Tibial nerve (tissue), 3 donors: ENCODE results near the gene MTRF1.

Experiments used
- CTCF ChIP-seq, 5 experiments: fragments of 200-600 bp in 3 of 5; fragments of 450-650 bp in 2 of 5; sonication (generic) in 3 of 5; IDR thresholded peaks; one replicate each; pipeline ENCODE4 v1.5.1; 2016 to 2019; ENCODE audit warnings: antibody characterized with exemption in 5 of 5, mild to moderate bottlenecking in 3 of 5, moderate library complexity in 2 of 5
- POLR2A ChIP-seq, 2 donors: fragments of 450-650 bp; IDR thresholded peaks; one replicate each; pipeline ENCODE4 v1.6.1; 2017; ENCODE audit warnings: antibody characterized with exemption in 2 of 2, mild to moderate bottlenecking in 2 of 2, moderate library complexity in 2 of 2

GRCh38 chr13:41193919-41194824 is 69.2 kb downstream of the MTRF1 start, which contains the start of gene KBTBD7:
- TF ChIP-seq CTCF (IDR thresholded peaks at IDR 0.05) = peak in 2 of 5 experiments; percentile 13 to 55
- TF ChIP-seq POLR2A (IDR thresholded peaks at IDR 0.05) = peak; percentile 28 to 63
